KMS-11 (cell line): ENCODE results near the gene SMG6.

Experiments
- H2AFZ ChIP-seq: fragments of 200-600 bp; sonication (generic); 2 replicates; pipeline ENCODE4 v1.6.1; 2016; ENCODE audit warnings: antibody characterized with exemption, mixed run types, low read depth
- H3K27ac ChIP-seq: fragments of 200-600 bp; sonication (generic); 2 replicates; pipeline ENCODE4 v1.6.1; 2016; ENCODE audit warnings: mild to moderate bottlenecking, mixed run types
- H3K27me3 ChIP-seq: fragments of 200-600 bp; sonication (generic); 2 replicates; pipeline ENCODE4 v1.6.1; 2017; ENCODE audit warnings: mild to moderate bottlenecking, low read depth, mixed run types, moderate library complexity; ENCODE audit not compliant: insufficient read depth
- H3K36me3 ChIP-seq: fragments of 200-600 bp; sonication (generic); 2 replicates; pipeline ENCODE4 v1.6.1; 2017; ENCODE audit warnings: mild to moderate bottlenecking, mixed run types; ENCODE audit not compliant: insufficient read depth
- H3K4me1 ChIP-seq: fragments of 200-600 bp; sonication (generic); 2 replicates; pipeline ENCODE4 v1.6.1; 2016; ENCODE audit warnings: mild to moderate bottlenecking, low read depth, mixed run types; ENCODE audit not compliant: poor library complexity, severe bottlenecking
- H3K4me2 ChIP-seq: fragments of 200-600 bp; sonication (generic); 2 replicates; pipeline ENCODE4 v1.7.0; 2016; ENCODE audit warnings: mild to moderate bottlenecking, mixed run types
- H3K4me3 ChIP-seq: fragments of 200-600 bp; sonication (generic); IDR thresholded peaks from 2 replicates; pipeline ENCODE4 v1.6.1; 2017; ENCODE audit warnings: low read depth, low read length, mixed read lengths; ENCODE audit not compliant: insufficient read depth
- H3K79me2 ChIP-seq: fragments of 200-600 bp; sonication (generic); 2 replicates; pipeline ENCODE4 v1.6.1; 2016; ENCODE audit warnings: low read depth, mixed run types; ENCODE audit not compliant: insufficient read depth
- H3K9ac ChIP-seq: fragments of 200-600 bp; sonication (generic); 2 replicates; pipeline ENCODE4 v1.6.1; 2016; ENCODE audit warnings: mild to moderate bottlenecking, mixed run types
- H4K20me1 ChIP-seq: fragments of 200-600 bp; sonication (generic); 2 replicates; pipeline ENCODE4 v1.6.1; 2016; ENCODE audit warnings: mild to moderate bottlenecking, mixed run types; ENCODE audit not compliant: insufficient read depth
- CTCF ChIP-seq: fragments of 200-600 bp; sonication (generic); conservative IDR thresholded peaks from 2 replicates; pipeline ENCODE4 v1.6.1; 2017; ENCODE audit warnings: low read depth, mild to moderate bottlenecking, antibody characterized with exemption, low read length, moderate library complexity, mixed read lengths

The SMG6 gene

GRCh38 chr17:2087597-2088211 is 215.9 kb downstream of the SMG6 start:
- no peak for TF ChIP-seq CTCF
- Histone ChIP-seq H3K27ac (no peak overlapping the region), H3K4me2 (peak overlapping the region; percentile 81), H3K36me3 (no peaks in the 10 kb centered on the region), H3K9ac (no peak overlapping the region), H3K79me2 (no peaks in the 10 kb centered on the region), H3K4me3 (no peak overlapping the region), H4K20me1 (no peaks in the 10 kb centered on the region), H2AFZ (no peak overlapping the region), H3K4me1 (peaks cover 65% of the 10 kb centered on the region), H3K27me3 (no peaks in the 10 kb centered on the region)

- Histone ChIP-seq H3K4me1 (peaks cover 60% of the 10 kb centered on the region), H4K20me1 (no peaks in the 10 kb centered on the region), H3K4me2 (no peak overlapping the region; the same call in 1 of the 2 replicates), H3K27ac (no peak overlapping the region), H3K9ac (no peak overlapping the region), H3K4me3 (no peak overlapping the region), H3K36me3 (no peaks in the 10 kb centered on the region), H3K27me3 (no peaks in the 10 kb centered on the region), H2AFZ (no peak overlapping the region), H3K79me2 (no peaks in the 10 kb centered on the region)
- no peak for TF ChIP-seq CTCF
Measured at GRCh38 chr17:2086306-2086705, 217.3 kb downstream of the SMG6 start.

GRCh38 chr17:2085648-2085949 is 218.0 kb downstream of the SMG6 start:
- H4K20me1 ChIP-seq = no peaks in the 10 kb centered on the region
- no peak overlapping the region for H2AFZ ChIP-seq
- peaks cover 53% of the 10 kb centered on the region for H3K4me1 ChIP-seq
- H3K27ac ChIP-seq = no peak overlapping the region
- no peak overlapping the region for H3K4me2 ChIP-seq
- no peak overlapping the region for H3K4me3 ChIP-seq
- no peak overlapping the region for H3K9ac ChIP-seq
- H3K36me3 ChIP-seq = no peaks in the 10 kb centered on the region
- H3K27me3 ChIP-seq = no peaks in the 10 kb centered on the region
- no peak for TF ChIP-seq CTCF
- H3K79me2 ChIP-seq = no peaks in the 10 kb centered on the region

- Histone ChIP-seq H3K36me3 (no peaks in the 10 kb centered on the region), H3K4me2 (no peak overlapping the region), H3K9ac (no peak overlapping the region), H2AFZ (no peak overlapping the region), H3K27me3 (no peaks in the 10 kb centered on the region), H3K79me2 (no peaks in the 10 kb centered on the region), H3K4me3 (no peak overlapping the region), H4K20me1 (no peaks in the 10 kb centered on the region), H3K27ac (no peak overlapping the region), H3K4me1 (peaks cover 47% of the 10 kb centered on the region)
- no peak for TF ChIP-seq CTCF
Measured at GRCh38 chr17:2084766-2085647, 218.6 kb downstream of the SMG6 start.
